Left colon (tissue), 2 donors: ENCODE data around the gene PDE4C. TPM values are rescaled to one million over a fixed set of nuclear protein-coding genes. Genes with fewer than 3 reads are reported as not detected.

Experiments used
- ATAC-seq: fragments of 200-7000 bp; cut with Tn5 transposase; one replicate; pipeline ENCODE4 v1.9.1; 2020; ENCODE audit warnings: mild to moderate bottlenecking, moderate library complexity
- DNase-seq, 2 donors: peaks; one replicate each; pipeline ENCODE4 v3.0.0-alpha.2; 2020
- intact Hi-C, 2 donors: fragments of 100-400 bp; cut with DNase I in 1 of 2; cut with micrococcal nuclease in 1 of 2; formaldehyde crosslinking; loops; one replicate each; pipeline versions ENCODE4 v1.11.2 to v1.14.0; 2022; cut with DNase I, micrococcal nuclease
- long read RNA-seq: library from polyadenylated mRNA; unstranded; transcript quantifications from one replicate; pipeline ENCODE4 v2.0.0, GENCODE V29; 2021
- total RNA-seq, 2 donors: library from RNA; stranded (reverse); fragmentation: NEBNext Ultra II Directional; extraction: Animal tissue kit (Norgen Biotek cat#: 25700); gene quantifications; one replicate each; pipeline ENCODE4 v1.2.1, GENCODE V29; 2021
- donor health status: DM: no; HTN: no; CAD: no.
- donor health status: DM: yes; HTN: yes; CAD: no.

PDE4C gene
- total RNA-seq: 1 to 10 TPM; 2.5 to 4.3 TPM
- long read RNA-seq, partial matches to known transcripts: 1 of 2 reads
- long read RNA-seq, other reads (novel, unspliced or antisense): 0 of 2 reads

DNA sequence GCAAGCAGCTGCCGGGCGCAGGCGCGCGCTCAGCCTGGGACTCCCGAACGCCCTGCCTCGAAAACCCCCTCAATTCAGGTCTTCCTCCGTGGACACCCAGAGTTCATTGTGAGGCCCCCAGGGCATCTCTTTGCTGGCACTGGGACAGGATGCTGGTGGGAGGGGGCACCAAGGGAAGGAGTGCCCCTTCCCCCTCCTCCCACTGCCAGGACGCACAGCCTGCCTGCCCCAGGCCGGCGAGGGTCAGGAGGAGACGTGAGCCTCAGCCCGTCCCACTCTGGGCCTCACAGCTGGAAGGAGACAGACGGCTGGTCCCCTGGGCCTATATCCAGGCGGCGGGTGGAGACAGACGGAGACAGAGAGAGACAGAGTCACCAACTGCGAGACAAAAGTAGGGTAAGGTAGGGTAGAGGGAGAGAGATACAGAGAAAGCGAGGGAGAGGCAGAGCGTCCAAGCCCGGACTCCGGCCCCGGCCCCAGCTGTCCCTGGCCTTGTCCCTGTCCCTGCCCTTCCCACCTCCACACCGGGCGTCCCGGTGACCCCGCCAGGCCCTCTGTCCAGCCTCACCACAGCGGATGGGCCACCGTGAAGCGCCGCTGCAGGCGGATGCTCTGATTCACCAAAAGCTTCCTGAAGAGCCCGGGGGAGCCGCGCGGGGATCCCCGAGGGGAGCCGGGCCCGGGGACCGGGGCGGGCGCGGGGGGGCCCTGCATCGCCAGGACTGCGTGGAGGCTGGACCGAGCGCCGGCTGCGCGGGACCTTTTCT lies at the start of gene PDE4C:
Gene PDE4C, minus strand, starts transcription at position 737 of the 767 bp plus-strand sequence. Its CDS starts 23 bp downstream, at position 714.
- no peak for DNase-seq
- intact Hi-C loops: no loop called here

DNA sequence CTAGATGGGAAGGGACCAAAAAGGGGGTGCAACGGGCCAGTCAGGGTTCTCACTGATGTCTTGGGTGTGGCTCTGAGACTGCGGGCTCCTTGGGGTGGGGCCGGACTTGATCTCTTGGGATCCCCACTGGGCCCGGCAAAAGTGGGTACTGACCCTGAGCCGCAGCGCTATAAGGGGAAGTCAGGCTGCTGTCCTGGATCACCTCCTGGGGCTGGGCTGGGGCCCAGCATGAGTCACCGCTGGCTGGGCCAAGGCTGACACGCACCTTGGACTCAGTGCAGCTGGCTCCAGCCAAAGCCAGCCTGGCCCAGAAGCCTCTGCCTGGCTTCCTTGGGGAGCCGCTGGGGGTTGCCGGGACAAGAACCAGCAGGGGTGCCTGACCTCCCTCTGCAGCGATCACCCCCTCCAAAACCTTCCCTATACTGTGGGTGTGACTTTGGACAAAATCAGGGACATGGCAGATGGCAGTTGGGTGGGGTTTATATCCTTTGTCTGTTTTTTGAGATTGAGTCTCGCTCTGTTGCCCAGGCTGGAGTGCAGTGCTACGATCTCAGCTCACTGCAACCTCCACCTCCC lies 48.6 kb upstream of the PDE4C start:
- ATAC-seq (peak; percentile 74), DNase-seq (peak; percentile 85 to 94)
- intact Hi-C loops: no loop called here

More for the DNA sequence above, at the start of gene PDE4C:
- ATAC-seq: no peak

DNA sequence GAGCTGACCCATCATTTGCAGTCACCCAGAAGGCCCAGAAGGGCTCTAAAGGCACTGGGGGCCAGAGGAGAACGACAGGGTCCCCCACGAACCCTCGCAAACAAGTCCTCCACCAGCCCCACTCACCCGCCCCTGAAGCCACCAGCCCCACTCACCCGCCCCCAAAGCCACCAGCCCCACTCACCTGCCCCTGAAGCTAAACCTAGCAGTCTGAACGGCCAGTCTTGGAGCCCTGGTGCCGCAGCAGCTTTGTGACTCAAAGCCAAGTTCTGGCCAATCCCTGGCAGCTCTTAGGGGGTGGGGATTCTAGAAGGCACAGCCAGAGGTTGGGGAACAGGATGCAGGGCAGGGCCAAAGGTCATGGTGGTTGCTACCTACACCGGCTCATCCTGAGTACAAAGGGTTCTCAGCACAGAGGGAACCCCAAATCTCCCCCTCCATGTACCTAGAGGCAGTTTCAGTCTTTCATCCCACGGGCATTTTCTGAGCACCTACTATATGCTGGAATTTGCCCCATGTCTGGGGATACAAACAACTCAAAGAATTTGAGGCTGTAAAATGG lies 48.1 kb upstream of the PDE4C start, which contains the start of gene IQCN:
Gene IQCN, minus strand, starts transcription at position 234 of the 562 bp plus-strand sequence. CDS start 4,974 bp downstream, outside the sequence.
- peak; percentile 28 for ATAC-seq
- intact Hi-C loops: no loop called here
- peak; percentile 51 to 73 for DNase-seq

DNA sequence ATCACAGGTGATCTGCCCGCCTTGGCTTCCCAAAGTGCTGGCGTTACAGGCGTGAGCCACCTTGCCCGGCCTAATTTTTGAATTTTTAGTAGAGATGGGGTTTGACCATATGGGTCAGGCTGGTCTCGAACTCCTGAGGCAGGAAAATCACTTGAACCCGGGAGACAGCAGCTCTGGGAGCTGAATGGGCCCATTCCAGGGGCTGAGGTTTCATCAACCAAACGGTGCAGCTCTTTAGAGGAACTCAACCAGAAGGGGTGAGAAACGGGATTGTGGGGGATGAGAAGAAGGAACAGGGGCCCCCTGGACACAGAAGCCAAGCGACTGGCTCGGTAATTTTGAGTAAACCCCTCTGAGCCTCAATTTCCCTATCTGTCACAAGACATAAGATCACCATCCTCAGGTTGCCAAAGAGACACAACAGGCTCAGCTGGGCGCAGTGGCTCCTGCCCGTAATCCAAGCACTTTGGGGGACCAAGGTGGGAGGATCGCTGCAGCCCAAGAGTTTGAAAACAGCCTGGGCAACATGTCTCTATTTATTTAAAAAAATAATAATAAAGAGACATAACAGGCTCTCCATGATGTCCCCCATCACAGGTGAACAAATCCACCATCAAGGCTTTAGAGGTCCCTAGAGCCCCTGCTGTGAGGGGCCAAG lies 47.5 kb upstream of the PDE4C start:
- ATAC-seq: no peak
- intact Hi-C loops: no loop called here
- no peak for DNase-seq

DNA sequence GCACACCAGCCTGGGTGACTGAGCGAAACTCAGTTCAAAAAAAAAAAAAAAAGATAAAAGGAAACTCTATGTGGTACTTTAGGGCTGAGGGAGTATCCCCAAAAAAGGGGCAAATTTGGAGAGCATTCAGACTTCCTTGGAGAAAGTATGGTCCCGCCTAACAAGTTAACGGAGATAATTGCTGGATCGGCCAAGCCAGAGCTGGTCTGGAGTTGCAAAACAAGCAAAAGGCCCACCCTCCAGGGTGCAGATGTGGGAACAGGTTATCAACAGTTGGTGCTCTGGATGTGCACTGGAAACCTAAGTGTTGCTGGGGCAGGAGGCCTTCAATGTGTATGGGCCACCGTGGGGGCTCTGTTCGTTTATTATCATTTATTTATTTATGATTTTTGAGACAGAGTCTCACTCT lies 45.2 kb upstream of the PDE4C start:
- no peak for DNase-seq
- intact Hi-C loops: no loop called here
- ATAC-seq: no peak

DNA sequence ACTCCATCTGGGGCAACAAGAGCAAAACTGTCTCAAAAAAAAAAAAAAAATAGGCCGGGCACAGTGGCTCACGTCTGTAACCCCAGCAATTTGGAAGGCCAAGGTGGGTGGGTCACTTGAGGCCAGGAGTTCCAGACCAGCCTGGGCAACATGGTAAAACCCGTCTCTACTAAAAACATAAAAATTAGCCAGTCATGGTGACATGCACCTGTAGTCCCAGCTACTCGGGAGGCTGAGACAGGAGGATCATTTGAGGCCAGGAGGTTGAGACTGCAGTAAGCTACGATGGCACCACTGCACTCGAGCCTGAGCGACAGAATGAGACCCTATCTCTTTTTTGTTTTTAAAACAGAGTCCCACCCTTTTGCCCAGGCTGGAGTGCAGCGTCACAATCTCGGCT lies 44.1 kb upstream of the PDE4C start:
- ATAC-seq: no peak
- no peak for DNase-seq
- intact Hi-C loops: no loop called here

DNA sequence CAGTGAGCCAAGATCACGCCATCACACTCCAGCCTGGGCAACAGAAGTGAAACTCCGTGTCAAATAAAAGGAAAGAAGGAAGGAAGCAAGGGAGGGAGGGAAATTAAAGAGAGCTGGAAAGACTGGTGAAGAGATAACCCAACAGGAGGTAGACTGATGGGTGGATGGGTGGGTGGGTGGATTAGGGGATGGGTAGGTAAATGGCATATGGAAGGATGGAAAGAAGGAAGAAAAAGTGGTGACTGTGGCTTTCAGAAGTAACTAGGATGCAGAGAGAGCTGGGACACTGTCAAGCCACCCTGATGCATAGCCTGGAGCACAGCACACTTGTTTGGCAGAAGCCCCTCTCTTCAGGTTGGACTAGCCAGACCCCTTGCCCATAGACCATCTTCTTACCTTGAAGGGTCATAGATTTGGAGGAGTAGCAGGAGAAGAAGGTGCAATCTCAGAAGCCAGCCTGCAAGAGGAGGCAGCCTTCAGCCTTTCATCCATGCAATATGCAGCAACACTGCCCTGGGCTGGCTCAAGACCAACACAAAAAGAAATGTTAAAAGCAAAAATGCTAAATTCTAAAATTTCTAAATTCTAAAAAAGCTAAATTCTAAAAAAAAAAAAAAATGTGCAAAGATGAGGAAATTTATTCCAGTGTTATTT lies 43.0 kb upstream of the PDE4C start:
- DNase-seq (no peak), ATAC-seq (no peak)
- intact Hi-C loops: loop anchor here in 1 of 2 donors (10.0 kb wide), 1 partner anchor 54 kb away; no protein-coding TSS in a partner anchor

DNA sequence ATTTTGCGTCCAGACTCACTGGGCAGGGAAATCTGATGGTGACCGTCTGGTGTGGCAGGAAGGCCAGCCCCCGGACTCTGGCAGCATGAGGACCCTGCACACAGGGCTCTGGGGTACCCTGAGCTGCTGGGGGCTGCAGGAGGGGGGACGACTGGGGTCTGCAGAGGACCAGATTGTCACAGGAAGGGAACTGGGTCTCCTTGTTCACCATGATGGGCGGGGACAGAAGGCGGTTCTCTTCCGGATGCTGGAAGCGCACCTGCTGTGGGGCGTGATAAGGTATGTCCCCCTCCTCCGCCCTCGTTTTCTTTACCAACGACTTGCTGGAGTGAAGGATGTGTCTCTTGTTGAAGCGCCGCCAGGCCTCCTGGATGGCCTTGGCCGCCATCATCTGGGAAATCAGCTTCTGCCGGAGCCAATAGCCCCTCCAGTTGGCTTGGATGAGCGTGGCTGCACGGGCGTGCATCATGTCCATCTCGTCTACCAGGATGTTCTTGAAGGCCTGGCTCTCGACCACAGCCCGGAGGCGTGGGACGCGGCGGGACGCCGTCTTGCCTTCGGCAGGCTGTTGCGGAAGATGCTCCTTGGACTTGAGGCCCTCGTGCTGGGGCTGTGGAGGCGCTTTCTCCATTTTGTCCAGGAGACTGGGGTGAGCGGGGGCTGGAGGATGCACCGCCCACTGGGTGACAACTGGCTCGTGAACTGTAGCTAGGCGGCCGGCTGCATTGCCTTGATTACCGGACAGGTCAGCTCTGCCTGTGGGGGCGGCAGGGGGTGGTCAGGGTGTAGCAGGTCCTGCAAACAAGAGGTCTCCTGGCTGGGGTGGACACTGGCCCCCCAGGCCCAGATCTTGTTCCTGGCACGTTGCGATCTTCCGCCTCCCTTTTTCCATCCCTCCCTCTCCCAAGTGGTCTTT lies 40.8 kb upstream of the PDE4C start:
- intact Hi-C loops: loop anchor here in 1 of 2 donors (10.0 kb wide), 1 partner anchor 52 kb away; no protein-coding TSS in a partner anchor
- DNase-seq: no peak

DNA sequence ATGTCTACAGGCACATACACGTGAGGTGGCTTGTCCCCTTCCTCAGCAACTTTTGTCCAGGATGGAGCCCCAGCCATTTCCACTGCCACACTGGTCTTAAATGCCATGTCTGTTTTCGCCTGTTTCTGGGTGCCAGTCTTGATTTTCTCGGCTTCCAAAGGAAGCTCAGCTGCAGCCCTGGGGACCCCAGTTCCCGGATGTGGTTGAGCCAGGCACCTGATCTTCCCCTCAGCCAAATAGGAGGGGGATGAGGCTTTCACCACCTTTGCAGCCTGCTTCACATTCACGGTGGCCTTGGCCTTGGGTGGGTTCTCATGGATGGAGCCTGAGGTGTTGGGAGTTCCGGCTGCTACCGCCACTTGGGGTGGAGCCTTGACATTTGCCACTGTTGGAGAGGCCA lies 39.3 kb upstream of the PDE4C start:
- ATAC-seq (no peak), DNase-seq (no peak)
- intact Hi-C loops: loop anchor here in 1 of 2 donors (10.0 kb wide), 1 partner anchor 51 kb away; no protein-coding TSS in a partner anchor

More for the DNA sequence above, 40.8 kb upstream of the PDE4C start:
- ATAC-seq: no peak

DNA sequence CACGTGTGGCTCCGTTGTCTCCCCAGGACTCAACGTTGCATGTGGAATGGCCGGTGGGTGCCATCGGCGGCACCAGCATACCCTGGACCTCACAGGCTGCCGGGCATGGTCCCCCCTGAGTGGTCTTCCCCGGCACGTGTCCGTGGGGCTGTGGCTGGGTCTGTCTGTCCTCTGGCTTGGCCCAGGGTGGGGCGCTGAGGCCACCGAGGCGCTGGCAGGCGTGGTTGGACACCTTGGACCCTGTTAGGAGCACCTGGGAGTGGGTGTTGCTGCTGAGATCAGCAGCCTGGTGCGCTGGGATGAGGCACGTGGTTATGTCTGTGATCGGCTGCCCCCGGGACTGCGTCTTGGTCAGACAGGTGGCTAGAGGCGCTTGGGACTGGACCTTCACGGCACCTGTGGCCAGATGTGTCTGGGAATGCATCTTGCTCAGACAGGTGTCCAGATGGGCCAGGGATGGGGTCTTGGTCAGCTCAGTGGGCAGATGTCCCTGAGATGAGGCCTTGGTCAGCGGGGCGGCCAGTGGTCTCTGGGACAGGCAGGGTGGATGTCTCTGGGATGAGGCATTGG lies 38.8 kb upstream of the PDE4C start:
- ATAC-seq (no peak), DNase-seq (no peak)
- intact Hi-C loops: loop anchor here in 1 of 2 donors (10.0 kb wide), 1 partner anchor 50 kb away; no protein-coding TSS in a partner anchor

DNA sequence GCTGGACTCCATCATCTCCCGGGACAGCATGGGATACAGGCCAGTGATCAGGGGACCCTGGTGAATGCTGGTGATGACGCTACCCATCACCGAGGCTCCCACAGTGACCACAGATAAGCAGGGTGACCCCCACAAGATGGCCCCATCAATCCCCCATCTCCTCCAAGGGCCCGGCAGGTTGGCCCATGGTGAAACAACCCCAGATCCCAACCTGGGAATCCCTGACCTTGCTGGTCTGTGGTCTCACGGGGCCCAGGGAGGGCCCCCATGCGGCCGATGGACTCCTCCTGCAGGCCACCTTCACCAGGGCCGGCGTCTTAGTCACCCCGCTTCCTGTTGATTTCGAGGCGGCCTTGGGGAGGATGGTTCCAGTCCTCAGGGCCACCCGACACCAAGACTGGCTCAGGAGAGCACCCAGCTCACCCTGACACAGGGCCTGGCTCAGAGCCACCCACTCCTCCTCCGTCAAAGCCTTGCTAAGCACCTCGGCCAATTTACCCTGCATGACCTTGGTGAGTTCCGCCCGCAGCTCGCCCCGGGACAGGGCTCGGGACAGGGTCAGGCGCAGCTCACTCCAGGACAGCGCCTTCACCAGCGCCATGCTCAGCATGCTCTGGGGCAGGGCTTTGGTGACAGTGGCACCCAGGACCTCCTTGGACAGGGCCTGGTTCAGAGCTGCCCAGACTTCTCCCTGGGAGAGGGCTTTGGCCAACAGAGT lies 38.1 kb upstream of the PDE4C start:
- intact Hi-C loops: loop anchor here in 1 of 2 donors (10.0 kb wide), 1 partner anchor 49 kb away; no protein-coding TSS in a partner anchor
- DNase-seq (no peak), ATAC-seq (no peak)

DNA sequence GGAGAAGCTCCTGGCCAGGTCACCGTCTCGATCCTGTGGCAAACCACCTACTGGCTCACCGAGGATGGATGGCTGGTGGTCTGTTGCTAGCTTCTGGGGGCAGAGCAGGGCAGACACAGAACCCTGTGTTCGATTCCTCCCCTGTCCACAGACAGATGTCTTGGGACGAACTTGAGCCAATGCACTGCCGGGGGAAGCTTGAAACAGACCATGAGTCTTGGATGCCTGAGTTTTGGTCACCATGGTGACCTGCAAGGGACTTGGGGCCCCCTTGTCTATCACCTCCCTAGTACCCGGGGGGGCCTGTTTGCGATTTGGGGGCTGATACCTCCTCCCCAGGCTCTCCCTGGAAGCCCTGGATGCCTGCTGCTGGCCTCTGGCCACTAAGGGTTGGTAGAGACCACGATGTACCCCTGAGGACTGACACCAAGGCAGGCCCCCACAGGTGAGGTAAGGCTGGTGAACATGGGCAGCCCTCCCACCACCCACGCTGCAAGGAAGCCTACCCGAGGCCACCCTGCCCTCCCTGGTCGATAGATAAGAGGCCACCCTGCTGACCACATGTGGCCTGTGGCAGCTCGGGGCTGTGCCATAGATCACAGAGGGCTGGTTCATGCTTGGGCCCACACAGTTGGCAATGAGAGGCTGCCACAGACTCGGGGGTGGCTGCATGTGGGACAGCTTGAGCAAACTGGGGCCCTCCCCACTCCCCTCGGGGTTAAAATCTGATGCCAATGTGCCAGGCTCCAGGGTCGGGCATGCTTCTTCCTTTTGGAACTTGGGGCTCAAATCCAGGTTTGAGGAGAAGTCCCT lies 37.3 kb upstream of the PDE4C start:
- ATAC-seq: no peak
- intact Hi-C loops: loop anchor here in 1 of 2 donors (10.0 kb wide), 1 partner anchor 49 kb away; no protein-coding TSS in a partner anchor
- DNase-seq: no peak

DNA sequence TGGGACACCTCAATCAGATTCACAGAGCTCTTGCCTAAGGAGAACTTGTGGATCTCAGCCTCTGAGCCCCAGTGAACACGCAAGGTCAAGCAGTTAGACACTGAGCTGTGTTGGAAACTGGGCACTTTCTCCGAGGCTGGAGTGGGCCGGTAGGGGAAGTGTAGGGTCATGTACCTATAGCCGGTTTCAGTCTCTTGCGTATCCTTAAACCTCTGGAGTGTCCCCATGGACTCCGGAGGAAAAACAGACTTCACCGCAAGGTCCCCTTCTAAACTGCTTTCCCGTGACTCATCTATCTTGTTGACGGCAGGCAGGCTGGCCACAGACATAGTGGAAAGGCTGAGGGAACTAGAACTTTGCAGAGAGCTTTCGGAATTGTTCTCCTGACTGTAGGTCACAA lies 36.7 kb upstream of the PDE4C start:
- intact Hi-C loops: loop anchor here in 1 of 2 donors (10.0 kb wide), 1 partner anchor 48 kb away; no protein-coding TSS in a partner anchor

DNA sequence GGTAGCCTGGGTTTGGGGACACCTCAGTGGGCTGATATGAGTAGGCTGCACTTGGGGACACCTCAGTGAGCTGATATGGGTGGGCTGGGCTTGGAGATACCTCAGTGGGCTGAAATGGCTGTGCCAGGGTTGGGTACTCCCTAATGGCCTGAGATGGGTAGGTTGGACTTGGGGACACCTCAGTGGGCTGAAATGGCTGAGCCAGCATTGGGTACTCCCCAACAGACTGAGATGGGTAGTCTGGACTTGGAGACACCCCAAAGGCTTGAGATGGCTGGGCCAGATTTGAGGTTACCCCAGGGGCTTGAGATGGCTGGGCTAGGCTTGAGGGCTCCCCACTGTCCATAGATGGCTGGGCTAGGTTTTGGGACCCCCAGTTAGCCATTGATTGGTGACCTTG lies 35.9 kb upstream of the PDE4C start:
- DNase-seq (no peak), ATAC-seq (no peak)
- intact Hi-C loops: loop anchor here in 1 of 2 donors (10.0 kb wide), 1 partner anchor 47 kb away; no protein-coding TSS in a partner anchor

More for the DNA sequence above, 36.7 kb upstream of the PDE4C start:
- no peak for DNase-seq
- ATAC-seq: no peak

DNA sequence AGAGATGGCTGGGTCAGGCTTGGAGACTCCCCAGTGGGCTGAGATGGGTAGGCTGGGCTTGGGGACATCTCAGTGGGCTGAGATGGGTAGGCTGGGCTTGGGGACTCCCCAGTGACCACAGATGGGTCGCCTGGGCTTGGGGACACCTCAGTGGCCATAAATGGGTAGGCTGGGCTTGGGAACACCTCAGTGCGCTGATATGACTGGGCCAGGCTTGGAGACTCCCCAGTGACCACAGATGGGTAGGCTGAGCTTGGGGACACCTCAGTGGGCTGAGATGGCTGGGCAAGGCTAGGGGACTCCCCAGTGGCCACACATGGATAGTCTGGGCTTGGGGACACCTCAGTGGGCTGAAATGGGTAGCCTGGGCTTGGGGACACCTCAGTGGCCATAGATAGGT lies 35.2 kb upstream of the PDE4C start:
- no peak for ATAC-seq
- intact Hi-C loops: loop anchor here in 1 of 2 donors (10.0 kb wide), 1 partner anchor 47 kb away; no protein-coding TSS in a partner anchor
- DNase-seq: no peak
